ENCODE results near the gene VWA5B2. TPM values are rescaled to one million over a fixed set of nuclear protein-coding genes. Genes with fewer than 3 reads are reported as not detected.

The VWA5B2 gene
- 0.79 and 1.6 TPM in 2 replicates for total RNA-seq (2022)
- percentile 20 among the genes with signal in this experiment for Bru-seq, nascent RNA
- percentile 20 among the genes with signal in this experiment for BruChase-seq, experiment 1, labeled RNA remaining after a 2-hour chase
- BruChase-seq, experiment 2, labeled RNA remaining after a 6-hour chase: percentile 26 among the genes with signal in this experiment
- long read RNA-seq, partial matches to known transcripts: 0 of 2 reads
- long read RNA-seq, other reads (novel, unspliced or antisense): 2 of 2 reads

DNA sequence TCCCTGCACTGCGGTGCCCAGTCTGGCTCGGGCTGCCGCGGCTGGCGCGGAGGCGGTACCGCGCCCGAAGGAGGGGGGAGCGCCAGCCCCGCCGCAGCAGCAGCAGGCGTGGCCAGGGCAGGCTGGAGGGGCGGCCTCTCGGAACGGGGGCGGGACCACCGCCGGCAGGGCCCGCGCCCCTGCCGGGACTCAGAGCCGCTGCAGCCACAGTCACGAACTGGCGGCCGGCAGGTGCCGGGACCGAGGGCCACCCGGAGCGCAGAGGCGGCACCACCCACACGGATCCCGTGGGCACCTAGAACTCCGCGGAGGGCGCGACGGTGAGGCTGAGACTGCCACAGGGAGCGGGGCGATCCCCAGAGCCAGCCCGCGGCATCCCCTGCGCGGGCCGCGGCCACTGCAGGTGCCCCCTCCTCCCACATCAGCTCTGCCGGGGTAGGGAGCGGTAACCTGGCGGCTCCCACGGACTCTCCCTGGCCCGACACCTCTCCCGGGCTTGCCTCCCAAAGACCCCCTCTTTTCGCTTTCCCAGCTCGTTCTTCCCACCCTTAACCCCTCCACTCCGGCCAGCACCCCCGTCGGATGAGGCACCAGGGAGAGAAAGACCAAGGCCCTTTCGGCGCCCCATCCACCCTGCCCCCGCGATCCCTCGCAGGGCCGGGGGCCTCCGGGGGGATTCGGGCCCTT lies at the start of gene VWA5B2:
Gene VWA5B2, plus strand, starts transcription at position 192 of the 687 bp plus-strand sequence. CDS start 944 bp downstream, outside the sequence.
- H3K27me3 Mint-ChIP-seq (ENCODE audit: insufficient read depth, unreplicated experiment): peaks cover 27% of the 10 kb centered on the region
- no peak within 1 kb of the TSS for H3K27ac Mint-ChIP-seq (ENCODE audit: unreplicated experiment)
- peak; percentile 62 to 84 for DNase-seq
- H3K4me3 Mint-ChIP-seq (ENCODE audit: unreplicated experiment): peak within 1 kb of the TSS; percentile 70
- Histone ChIP-seq H3K4me3 (ENCODE audit: low read depth, low read length) (peak within 1 kb of the TSS; percentile 58), H3K36me3 (ENCODE audit: control insufficient read depth, insufficient read depth, low read length) (no peaks in the 10 kb centered on the region), H3K4me1 (peaks cover 9% of the 10 kb centered on the region), H3K9me3 (no peaks in the 10 kb centered on the region), H3K27me3 (replicated peaks; ENCODE audit: control insufficient read depth, insufficient read depth, low read length) (peaks cover 5% of the 10 kb centered on the region)
- ChIA-PET POLR2A (no interaction called here), CTCF (interaction anchor here (0.6 kb wide), 1 partner anchor 58 kb away, joined by 3 read pairs; no protein-coding TSS in a partner anchor)
- no peaks in the 10 kb centered on the region for H3K9me3 Mint-ChIP-seq (ENCODE audit: unreplicated experiment)
- TF ChIP-seq CTCF (IDR thresholded peaks at IDR 0.05; ENCODE audit: insufficient read depth in 1 of 2, low read depth in 1 of 2, low read length in 1 of 2, severe bottlenecking in 1 of 2, unreplicated experiment in 1 of 2): peak in 1 of 2 experiments; percentile 5
- H3K4me1 Mint-ChIP-seq (ENCODE audit: low read depth, unreplicated experiment): peaks cover 7% of the 10 kb centered on the region
- peaks cover 4% of the 10 kb centered on the region for H3K36me3 Mint-ChIP-seq (ENCODE audit: insufficient read depth, unreplicated experiment)
- intact Hi-C loops (cut with micrococcal nuclease; ENCODE audit: unreplicated experiment): loop anchor here (2.0 kb wide), 2 partner anchors 19 to 43 kb away; partner anchors contain the start of genes ABCF3, ALG3 and EEF1AKMT4
- no TSS peak for BruUV-seq (replicated peaks)

DNA sequence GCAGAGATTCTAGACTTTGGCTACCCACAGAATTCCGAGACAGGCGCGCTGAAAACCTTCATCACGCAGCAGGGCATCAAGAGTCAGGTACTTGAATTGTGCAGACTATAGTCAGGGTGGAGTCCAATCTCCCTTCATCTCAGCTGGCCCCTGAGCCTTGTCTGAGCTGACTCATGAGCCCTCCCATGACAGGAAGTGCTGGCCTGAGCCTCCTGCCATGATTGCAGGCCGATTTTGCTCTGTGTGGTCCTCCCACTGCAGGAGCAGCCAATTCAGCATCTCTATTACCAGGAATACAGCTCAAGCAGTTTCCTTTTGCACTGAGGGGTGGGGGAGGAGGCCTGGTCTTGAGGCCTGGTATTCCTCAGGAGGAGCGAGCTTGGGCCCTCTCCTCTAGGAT lies 49.2 kb upstream of the VWA5B2 start:
- H3K36me3 Mint-ChIP-seq (ENCODE audit: insufficient read depth, unreplicated experiment): peaks cover 45% of the 10 kb centered on the region
- H3K27me3 Mint-ChIP-seq (ENCODE audit: insufficient read depth, unreplicated experiment): no peaks in the 10 kb centered on the region
- CTCF ChIA-PET: interaction anchor here (0.6 kb wide), 2 partner anchors 90 to 576 kb away, joined by 3 read pairs; no protein-coding TSS in a partner anchor
- BruUV-seq (replicated peaks): no TSS peak
- POLR2A ChIA-PET: no interaction called here
- Histone ChIP-seq H3K4me1 (peaks cover 14% of the 10 kb centered on the region; the same call in 1 of the 2 replicates), H3K9me3 (no peaks in the 10 kb centered on the region), H3K27me3 (replicated peaks; ENCODE audit: control insufficient read depth, insufficient read depth, low read length) (no peaks in the 10 kb centered on the region), H3K36me3 (ENCODE audit: control insufficient read depth, insufficient read depth, low read length) (peaks cover 7% of the 10 kb centered on the region), H3K4me3 (ENCODE audit: low read depth, low read length) (no peak overlapping the region)
- no peaks in the 10 kb centered on the region for H3K9me3 Mint-ChIP-seq (ENCODE audit: unreplicated experiment)
- intact Hi-C loops (cut with micrococcal nuclease; ENCODE audit: unreplicated experiment): no loop called here
- TF ChIP-seq CTCF (IDR thresholded peaks at IDR 0.05; ENCODE audit: insufficient read depth in 1 of 2, low read depth in 1 of 2, low read length in 1 of 2, severe bottlenecking in 1 of 2, unreplicated experiment in 1 of 2): no peak
- no peak overlapping the region for H3K4me3 Mint-ChIP-seq (ENCODE audit: unreplicated experiment)
- H3K27ac Mint-ChIP-seq (ENCODE audit: unreplicated experiment): no peak overlapping the region
- DNase-seq: no peak
- no peaks in the 10 kb centered on the region for H3K4me1 Mint-ChIP-seq (ENCODE audit: low read depth, unreplicated experiment)

GRCh38 chr3:184181596-184181995 lies 47.8 kb upstream of the VWA5B2 start:
- Mint-ChIP-seq H3K27ac (ENCODE audit: unreplicated experiment) (no peak overlapping the region), H3K4me3 (ENCODE audit: unreplicated experiment) (no peak overlapping the region), H3K36me3 (ENCODE audit: insufficient read depth, unreplicated experiment) (peaks cover 60% of the 10 kb centered on the region), H3K9me3 (ENCODE audit: unreplicated experiment) (no peaks in the 10 kb centered on the region), H3K27me3 (ENCODE audit: insufficient read depth, unreplicated experiment) (no peaks in the 10 kb centered on the region), H3K4me1 (ENCODE audit: low read depth, unreplicated experiment) (peaks cover 3% of the 10 kb centered on the region)
- POLR2A ChIA-PET: no interaction called here
- Histone ChIP-seq H3K27me3 (replicated peaks; ENCODE audit: control insufficient read depth, insufficient read depth, low read length) (no peaks in the 10 kb centered on the region), H3K9me3 (no peaks in the 10 kb centered on the region), H3K4me3 (ENCODE audit: low read depth, low read length) (no peak overlapping the region), H3K36me3 (ENCODE audit: control insufficient read depth, insufficient read depth, low read length) (peaks cover 7% of the 10 kb centered on the region), H3K4me1 (peaks cover 4% of the 10 kb centered on the region; the same call in 1 of the 2 replicates)
- intact Hi-C loops (cut with micrococcal nuclease; ENCODE audit: unreplicated experiment): no loop called here
- no peak for DNase-seq
- CTCF ChIA-PET: no interaction called here
- no TSS peak for BruUV-seq (replicated peaks)
- TF ChIP-seq CTCF (IDR thresholded peaks at IDR 0.05; ENCODE audit: insufficient read depth in 1 of 2, low read depth in 1 of 2, low read length in 1 of 2, severe bottlenecking in 1 of 2, unreplicated experiment in 1 of 2): no peak
